Gastroesophageal sphincter (tissue), 4 donors: ENCODE results near the gene ZBTB12. TPM values are rescaled to one million over a fixed set of nuclear protein-coding genes. Genes with fewer than 3 reads are reported as not detected.
"Not testable (repeated sequence)": the region's sequence is repeated elsewhere in the genome, so short reads cannot be mapped to it uniquely, and the experiment has no call there.

Experiments
- ATAC-seq: fragments of 150-250 bp; one replicate; pipeline ENCODE4 v1.9.1; 2016; ENCODE audit warnings: mild to moderate bottlenecking, moderate library complexity
- H3K27ac ChIP-seq, 4 donors: fragments of 200-600 bp; sonication (generic) in 3 of 4; 1 replicate in 3 of 4; 2 replicates in 1 of 4; pipeline ENCODE4 v1.5.1; 2016 to 2019
- H3K27me3 ChIP-seq: fragments of 200-600 bp; sonication (generic); one replicate; pipeline ENCODE4 v1.5.1; 2019
- H3K36me3 ChIP-seq, 2 donors: fragments of 200-600 bp; sonication (generic); one replicate each; pipeline ENCODE4 v1.5.1; 2019; ENCODE audit warnings: control low read depth in 1 of 2
- H3K4me1 ChIP-seq, 3 donors: fragments of 200-600 bp; sonication (generic); 1 replicate in 2 of 3; 2 replicates in 1 of 3; pipeline ENCODE4 v1.5.1; 2016 to 2019; ENCODE audit warnings: control low read depth in 2 of 3
- H3K4me3 ChIP-seq, 2 donors: fragments of 200-600 bp; sonication (generic); one replicate each; pipeline ENCODE4 v1.5.1; 2019; ENCODE audit warnings: mild to moderate bottlenecking in 1 of 2, moderate library complexity in 1 of 2
- H3K9me3 ChIP-seq, 3 donors: fragments of 200-600 bp; sonication (generic); one replicate each; pipeline ENCODE4 v1.5.1; 2017 to 2019; ENCODE audit warnings: control low read depth in 2 of 3
- EP300 ChIP-seq: sonication (generic); formaldehyde crosslinking; IDR thresholded peaks from one replicate; pipeline ENCODE4 v1.6.1; 2017; ENCODE audit warnings: antibody characterized with exemption, mild to moderate bottlenecking
- POLR2A ChIP-seq, 2 donors: fragments of 450-650 bp; IDR thresholded peaks; one replicate each; pipeline ENCODE4 v1.6.1; 2017; ENCODE audit warnings: antibody characterized with exemption in 2 of 2, mild to moderate bottlenecking in 2 of 2, moderate library complexity in 1 of 2
- POLR2AphosphoS5 ChIP-seq: sonication (generic); formaldehyde crosslinking; IDR thresholded peaks from one replicate; pipeline ENCODE4 v1.6.1; 2017; ENCODE audit warnings: antibody characterized with exemption
- WGBS, 2 donors: methylation state at CpG; one replicate each; pipeline ENCODE4 v1.1.5; 2018; ENCODE audit warnings: low coverage in 1 of 2; 5-methylcytosine and 5-hydroxymethylcytosine counted together
- total RNA-seq, 4 donors: library from RNA; depleted of rRNA; stranded (reverse); fragments of >200 nt; gene quantifications; one replicate each; pipeline ENCODE4 v1.1.0, GENCODE V29; 2016
- TF ChIP-seq, protein P1 (sequence below), 4 experiments: fragments of 200-600 bp in 2 of 4; fragments of 450-650 bp in 2 of 4; sonication (generic) in 1 of 4; IDR thresholded peaks; one replicate each; pipeline ENCODE4 v1.5.1; 2017 to 2019; ENCODE audit warnings: antibody characterized with exemption in 4 of 4, mild to moderate bottlenecking in 2 of 4, moderate library complexity in 2 of 4

ZBTB12 gene
- total RNA-seq, 4 donors from 2014 or later, result 0.40 to 2.0 (median 0.86) TPM

DNA sequence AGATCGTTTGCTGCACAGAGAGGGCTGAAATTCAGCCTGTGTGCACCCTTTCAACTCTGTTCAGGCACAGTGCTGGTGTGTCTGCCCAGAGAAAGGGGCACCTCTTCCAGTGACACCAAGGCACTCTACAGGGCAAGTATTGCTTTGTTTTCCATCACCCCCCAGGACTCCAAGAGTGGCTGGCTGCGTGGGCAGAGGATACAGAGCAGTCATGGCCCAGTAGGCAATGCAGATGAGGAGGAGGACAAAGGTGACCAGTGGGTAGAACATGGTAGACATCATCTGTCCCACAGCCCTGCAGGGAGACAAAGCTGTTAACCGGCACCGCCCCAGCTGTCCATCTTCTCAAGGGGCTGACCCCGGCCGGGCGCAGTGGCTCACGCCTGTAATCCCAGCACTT lies 32.5 kb downstream of the ZBTB12 start:
- H3K4me1 ChIP-seq, result peaks cover 0 to 4% (median 0%) of the 10 kb centered on the region in 3 donors
- no peaks in the 10 kb centered on the region for H3K9me3 ChIP-seq
- no CpG with 5 or more reads among the region's 8 CpGs for WGBS, 2 donors
- no peak for TF ChIP-seq POLR2AphosphoS5
- TF ChIP-seq POLR2A (IDR thresholded peaks at IDR 0.05), result no peak
- no peak for TF ChIP-seq EP300
- TF ChIP-seq, protein P1, sequence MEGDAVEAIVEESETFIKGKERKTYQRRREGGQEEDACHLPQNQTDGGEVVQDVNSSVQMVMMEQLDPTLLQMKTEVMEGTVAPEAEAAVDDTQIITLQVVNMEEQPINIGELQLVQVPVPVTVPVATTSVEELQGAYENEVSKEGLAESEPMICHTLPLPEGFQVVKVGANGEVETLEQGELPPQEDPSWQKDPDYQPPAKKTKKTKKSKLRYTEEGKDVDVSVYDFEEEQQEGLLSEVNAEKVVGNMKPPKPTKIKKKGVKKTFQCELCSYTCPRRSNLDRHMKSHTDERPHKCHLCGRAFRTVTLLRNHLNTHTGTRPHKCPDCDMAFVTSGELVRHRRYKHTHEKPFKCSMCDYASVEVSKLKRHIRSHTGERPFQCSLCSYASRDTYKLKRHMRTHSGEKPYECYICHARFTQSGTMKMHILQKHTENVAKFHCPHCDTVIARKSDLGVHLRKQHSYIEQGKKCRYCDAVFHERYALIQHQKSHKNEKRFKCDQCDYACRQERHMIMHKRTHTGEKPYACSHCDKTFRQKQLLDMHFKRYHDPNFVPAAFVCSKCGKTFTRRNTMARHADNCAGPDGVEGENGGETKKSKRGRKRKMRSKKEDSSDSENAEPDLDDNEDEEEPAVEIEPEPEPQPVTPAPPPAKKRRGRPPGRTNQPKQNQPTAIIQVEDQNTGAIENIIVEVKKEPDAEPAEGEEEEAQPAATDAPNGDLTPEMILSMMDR (IDR thresholded peaks at IDR 0.05), result no peak
- no peak overlapping the region for H3K27ac ChIP-seq
- H3K27me3 ChIP-seq, result peaks cover 12% of the 10 kb centered on the region
- H3K4me3 ChIP-seq, result no peak overlapping the region
- no peaks in the 10 kb centered on the region for H3K36me3 ChIP-seq
- no peak for ATAC-seq

DNA sequence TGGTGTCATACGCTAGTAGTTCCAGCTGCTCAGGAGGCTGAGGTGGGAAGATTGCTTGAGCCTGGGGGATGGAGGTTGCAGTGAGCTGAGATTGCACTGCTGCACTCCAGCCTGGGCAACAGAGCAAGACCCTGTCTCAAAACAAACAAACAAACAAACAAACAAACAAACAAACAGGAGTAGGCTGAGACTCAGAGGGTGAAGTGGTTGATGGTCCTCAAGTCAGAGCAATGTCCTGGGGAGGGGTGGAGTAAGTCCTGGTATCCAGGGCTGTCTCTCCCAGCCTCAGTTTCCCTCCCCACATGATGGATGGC lies 33.3 kb downstream of the ZBTB12 start:
- peaks cover 12% of the 10 kb centered on the region for H3K27me3 ChIP-seq
- not testable (repeated sequence) for H3K4me3 ChIP-seq, ATAC-seq, H3K36me3 ChIP-seq, H3K27ac ChIP-seq, H3K9me3 ChIP-seq
- peaks cover 0 to 11% (median 0%) of the 10 kb centered on the region in 3 donors for H3K4me1 ChIP-seq
- WGBS, 2 donors, result 80 to 100% methylated on average over 1 of the region's 1 CpG

DNA sequence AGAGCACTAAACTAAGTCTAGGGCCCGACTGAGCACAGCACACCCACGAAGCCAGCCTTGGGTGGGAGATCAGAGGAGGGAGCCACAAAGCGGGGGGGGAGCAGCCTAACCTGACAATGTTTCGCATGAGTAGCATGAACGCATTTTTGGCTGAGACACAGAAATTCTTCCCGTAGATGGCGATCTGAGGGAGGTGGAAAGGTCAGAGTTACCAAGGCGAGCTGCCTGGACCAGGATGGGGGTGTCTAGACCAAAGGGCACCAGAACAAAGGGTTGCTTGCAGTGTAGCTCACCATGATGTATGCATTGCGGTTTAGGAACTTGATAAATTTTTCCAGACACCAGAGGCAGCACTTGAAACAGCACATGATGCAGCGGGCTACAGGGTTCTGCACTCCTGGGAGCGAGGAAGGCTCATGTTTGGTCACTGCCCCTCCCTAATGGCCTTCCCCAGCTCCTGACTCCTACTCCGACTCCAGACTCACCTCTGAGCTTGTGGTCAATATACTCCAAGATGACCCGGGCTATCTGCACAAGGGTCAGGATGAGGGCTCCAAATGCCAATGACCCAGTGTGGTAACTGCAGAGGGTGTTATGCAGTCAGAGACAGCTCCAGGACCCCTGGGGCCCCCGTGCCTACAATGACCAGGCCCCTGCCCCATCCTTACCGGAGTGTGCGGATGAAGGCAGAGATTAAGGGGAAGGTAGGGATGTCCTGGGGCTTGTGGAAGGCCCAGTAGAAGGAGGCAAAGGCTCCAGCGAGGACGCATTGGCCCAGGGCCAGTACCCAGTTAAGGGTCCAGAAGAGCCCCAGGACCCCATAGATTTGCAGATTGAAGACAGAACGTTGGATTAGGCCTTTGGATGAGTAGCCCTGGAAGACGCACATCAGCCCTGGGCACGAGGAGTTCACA lies 36.4 kb downstream of the ZBTB12 start:
- Histone ChIP-seq H3K27ac (no peak overlapping the region), H3K36me3 (peaks cover 0 to 9% of the 10 kb centered on the region in 2 donors), H3K4me3 (no peak overlapping the region), H3K27me3 (peaks cover 2% of the 10 kb centered on the region), H3K9me3 (no peaks in the 10 kb centered on the region), H3K4me1 (peaks cover 0 to 33% (median 6%) of the 10 kb centered on the region in 3 donors)
- TF ChIP-seq POLR2A (IDR thresholded peaks at IDR 0.05), result no peak
- no peak for TF ChIP-seq EP300
- TF ChIP-seq, protein P1 (IDR thresholded peaks at IDR 0.05), result no peak
- no peak for TF ChIP-seq POLR2AphosphoS5
- WGBS, 2 donors, result 45 to 62% methylated on average over 4 to 7 of the region's 21 CpGs
- no peak for ATAC-seq

DNA sequence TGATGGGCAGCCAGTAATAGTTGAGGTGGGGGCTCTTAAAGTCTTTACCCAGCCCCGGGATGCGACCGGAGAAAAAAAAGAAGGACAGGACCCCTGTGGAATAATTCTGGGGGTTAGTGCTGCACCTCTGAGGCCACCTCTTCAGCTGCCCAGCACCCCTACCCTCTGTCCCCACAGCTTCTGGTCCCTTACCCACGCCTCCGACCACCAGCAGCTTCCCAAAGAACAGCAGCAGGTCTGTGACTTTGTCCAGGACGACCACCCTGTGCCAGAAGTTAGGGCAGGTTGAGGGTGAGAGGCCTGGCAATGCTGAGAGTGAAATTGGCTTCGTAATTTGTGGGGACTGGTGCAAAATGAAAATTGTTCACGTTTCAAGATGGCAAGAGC lies 37.1 kb downstream of the ZBTB12 start:
- TF ChIP-seq POLR2A (IDR thresholded peaks at IDR 0.05) (no peak), POLR2AphosphoS5 (no peak), EP300 (no peak)
- TF ChIP-seq, protein P1 (IDR thresholded peaks at IDR 0.05), result no peak
- Histone ChIP-seq H3K9me3 (no peaks in the 10 kb centered on the region), H3K27me3 (no peaks in the 10 kb centered on the region), H3K36me3 (peaks cover 0 to 16% of the 10 kb centered on the region in 2 donors), H3K4me3 (no peak overlapping the region), H3K27ac (no peak overlapping the region), H3K4me1 (peaks cover 0 to 33% (median 6%) of the 10 kb centered on the region in 3 donors)
- 48 to 80% methylated on average over 2 of the region's 8 CpGs for WGBS, 2 donors
- no peak for ATAC-seq

DNA sequence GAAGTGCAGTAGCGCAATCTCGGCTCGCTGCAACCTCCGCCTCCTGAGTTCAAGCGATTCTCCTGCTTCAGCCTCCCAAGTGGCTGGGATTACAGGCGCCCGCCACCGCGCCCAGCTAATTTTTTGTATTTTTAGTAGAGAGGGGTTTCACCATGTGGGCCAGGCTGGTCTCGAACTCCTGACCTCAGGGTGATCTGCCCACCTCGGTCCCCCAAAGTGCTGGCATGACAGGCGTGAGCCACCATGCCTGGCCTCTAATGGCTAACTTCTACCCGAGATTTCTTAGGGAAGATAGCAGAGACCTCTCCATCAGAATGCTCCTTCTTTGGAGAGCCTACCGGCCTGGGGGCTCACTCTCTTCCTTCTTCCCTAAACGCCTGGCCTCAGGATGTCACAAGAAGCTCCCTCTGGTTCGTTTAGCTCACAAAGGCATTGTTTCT lies 37.7 kb downstream of the ZBTB12 start:
- 0 to 10% methylated on average over 8 to 9 of the region's 16 CpGs for WGBS, 2 donors
- ATAC-seq, H3K27me3 ChIP-seq, H3K9me3 ChIP-seq: not testable (repeated sequence)
- Histone ChIP-seq H3K4me1 (peaks cover 0 to 33% (median 6%) of the 10 kb centered on the region in 3 donors), H3K36me3 (peaks cover 0 to 22% of the 10 kb centered on the region in 2 donors), H3K4me3 (peak overlapping the region; percentile 28 to 83), H3K27ac (peak overlapping the region in 3 of 4 donors; percentile 91 to 92 (median 91))
